ENCODE results near the gene KRT9.
"Not testable (repeated sequence)": the region's sequence is repeated elsewhere in the genome, so short reads cannot be mapped to it uniquely, and the experiment has no call there.

KRT9 gene

DNA sequence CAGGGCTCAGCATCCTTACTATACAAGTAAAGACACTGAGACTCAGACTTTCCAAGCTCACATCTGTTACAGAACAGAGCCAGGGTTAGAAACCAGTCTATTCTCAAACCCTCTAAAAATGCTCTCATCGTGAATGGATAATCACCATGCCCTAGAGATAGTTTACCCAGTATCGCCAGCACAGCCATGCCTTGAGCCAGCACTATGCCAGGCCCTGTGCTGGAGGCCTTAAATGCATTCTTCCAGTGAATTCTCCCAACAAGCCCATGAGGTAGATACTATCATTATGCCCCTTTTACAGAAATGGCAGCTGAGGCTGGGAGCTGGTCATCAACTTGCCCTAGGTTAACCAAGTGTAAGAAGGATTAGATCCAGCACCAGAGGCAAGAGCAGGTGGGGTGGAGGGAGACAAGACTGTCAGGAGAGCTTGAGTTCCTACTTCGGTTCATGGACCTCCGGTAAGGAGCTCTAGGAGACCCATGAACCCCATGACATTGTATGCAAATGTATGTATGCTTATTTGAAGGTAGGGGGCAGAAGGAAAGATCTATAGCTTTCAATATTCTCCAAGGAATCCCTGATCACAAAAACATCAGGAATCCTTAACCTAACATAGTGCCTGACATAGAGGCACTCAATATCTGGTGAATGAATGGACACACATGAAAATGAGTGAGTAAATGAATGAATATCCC is 9.7 kb upstream of the KRT9 start:
- peaks cover 3% of the 10 kb centered on the region for H3K27me3 ChIP-seq (ENCODE audit: control insufficient read depth, insufficient read depth, low read length)
- no peak overlapping the region for H3K9ac ChIP-seq (ENCODE audit: low read length)
- no peaks in the 10 kb centered on the region for H3K36me3 ChIP-seq (ENCODE audit: control insufficient read depth, insufficient read depth, low read length)
- no peaks in the 10 kb centered on the region for H3K9me3 ChIP-seq (ENCODE audit: control insufficient read depth, low read length)
- no peak overlapping the region for H3K4me3 ChIP-seq (ENCODE audit: low read length)
- H3K4me1 ChIP-seq (ENCODE audit: control insufficient read depth, insufficient read depth, low read length) = peaks cover 10% of the 10 kb centered on the region

DNA sequence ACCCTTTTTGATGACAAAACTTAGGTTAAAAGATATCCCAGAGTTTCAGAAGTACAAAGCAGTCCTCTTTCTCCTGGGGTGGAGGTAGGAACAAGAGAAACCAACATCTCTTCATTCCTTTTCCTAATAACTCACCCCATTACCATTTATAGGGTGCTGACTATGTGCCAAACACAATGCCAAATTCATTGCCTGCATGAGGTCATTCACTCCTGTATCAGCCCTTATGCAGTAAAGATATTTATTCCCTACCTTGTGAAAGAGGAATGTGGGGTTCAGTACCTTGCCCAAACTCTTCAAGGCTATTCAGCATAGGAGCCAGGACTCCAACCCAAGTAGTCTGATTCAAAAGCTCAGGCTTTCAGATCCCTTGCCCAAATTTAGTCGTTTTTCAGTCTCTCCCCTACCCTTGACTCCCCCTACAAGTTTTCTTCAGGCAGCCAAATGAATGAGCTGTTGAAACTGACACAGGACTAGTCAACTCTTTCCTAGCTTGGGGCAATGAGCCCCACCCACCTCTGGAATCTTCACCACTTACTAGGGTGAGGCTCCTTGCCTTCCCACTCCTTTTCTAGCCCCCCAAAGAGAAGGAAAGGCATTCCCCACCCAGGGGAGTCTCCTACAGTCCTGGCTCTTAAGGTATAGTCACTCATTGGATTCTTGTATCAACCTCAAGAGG is 9.0 kb upstream of the KRT9 start:
- H3K4me3 ChIP-seq (ENCODE audit: low read length) = no peak overlapping the region
- no peak overlapping the region for H3K9ac ChIP-seq (ENCODE audit: low read length)
- H3K9me3 ChIP-seq (ENCODE audit: control insufficient read depth, low read length) = no peaks in the 10 kb centered on the region
- H3K36me3 ChIP-seq (ENCODE audit: control insufficient read depth, insufficient read depth, low read length) = no peaks in the 10 kb centered on the region
- H3K27me3 ChIP-seq (ENCODE audit: control insufficient read depth, insufficient read depth, low read length) = peaks cover 3% of the 10 kb centered on the region
- peaks cover 10% of the 10 kb centered on the region for H3K4me1 ChIP-seq (ENCODE audit: control insufficient read depth, insufficient read depth, low read length)

DNA sequence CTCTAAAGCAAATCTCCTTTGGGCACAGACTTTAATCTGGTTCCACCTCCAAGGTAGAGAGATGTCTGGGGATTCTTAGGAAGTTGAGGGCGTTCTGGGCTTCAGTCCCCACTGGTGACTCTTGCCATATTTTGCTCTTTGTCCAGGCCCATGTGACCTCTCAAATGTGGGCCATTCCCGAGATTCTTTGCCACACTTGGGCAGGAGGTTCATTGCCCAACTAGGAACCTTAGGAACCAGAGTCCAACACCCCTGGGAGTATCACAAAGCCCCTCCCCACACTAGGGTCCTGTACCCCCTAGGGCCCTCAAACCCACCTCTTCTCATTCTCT is 8.4 kb upstream of the KRT9 start:
- H3K9ac ChIP-seq (ENCODE audit: low read length) = no peak overlapping the region
- no peaks in the 10 kb centered on the region for H3K9me3 ChIP-seq (ENCODE audit: control insufficient read depth, low read length)
- no peak overlapping the region for H3K4me3 ChIP-seq (ENCODE audit: low read length)
- H3K27me3 ChIP-seq (ENCODE audit: control insufficient read depth, insufficient read depth, low read length) = peaks cover 3% of the 10 kb centered on the region
- peaks cover 10% of the 10 kb centered on the region for H3K4me1 ChIP-seq (ENCODE audit: control insufficient read depth, insufficient read depth, low read length)
- no peaks in the 10 kb centered on the region for H3K36me3 ChIP-seq (ENCODE audit: control insufficient read depth, insufficient read depth, low read length)

DNA sequence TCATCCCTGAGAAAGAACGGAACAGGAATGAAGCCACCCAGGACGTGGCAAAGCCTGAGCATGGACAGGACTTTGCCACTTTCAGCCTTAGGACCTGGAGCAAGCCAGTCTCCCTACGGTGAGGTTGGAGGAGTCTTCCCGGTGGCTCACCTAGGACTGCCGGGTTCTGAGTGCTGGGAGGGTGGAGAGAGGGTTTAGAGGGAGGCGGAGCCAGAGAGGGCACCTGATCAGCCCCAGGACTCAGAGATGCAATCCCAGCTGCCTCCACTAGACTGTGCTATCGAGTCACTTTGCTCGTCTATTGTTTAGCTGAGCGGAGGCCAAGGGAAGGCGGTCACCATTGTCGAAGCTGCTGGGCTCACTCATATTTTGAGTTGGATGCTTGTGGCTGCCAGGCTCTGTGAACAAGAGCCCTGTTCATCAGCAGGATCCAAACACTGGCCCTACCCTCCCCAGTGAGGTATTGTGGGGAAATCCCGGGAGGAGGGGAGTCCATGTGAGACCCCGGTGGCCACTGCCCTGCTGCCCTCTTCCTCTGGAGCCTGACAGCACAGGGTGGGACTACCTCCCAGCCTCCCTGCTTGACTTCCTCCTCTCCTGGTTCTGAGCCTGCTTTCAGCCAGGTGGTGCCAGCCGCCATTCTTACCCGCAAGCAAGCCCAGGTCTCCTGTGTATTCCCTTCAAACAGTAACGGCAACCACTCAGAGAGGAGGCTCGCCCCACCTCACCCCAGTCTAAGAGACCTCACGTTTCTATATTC is 7.8 kb upstream of the KRT9 start:
- peaks cover 3% of the 10 kb centered on the region for H3K27me3 ChIP-seq (ENCODE audit: control insufficient read depth, insufficient read depth, low read length)
- H3K36me3 ChIP-seq (ENCODE audit: control insufficient read depth, insufficient read depth, low read length) = no peaks in the 10 kb centered on the region
- H3K4me1 ChIP-seq (ENCODE audit: control insufficient read depth, insufficient read depth, low read length) = peaks cover 10% of the 10 kb centered on the region
- no peak overlapping the region for H3K9ac ChIP-seq (ENCODE audit: low read length)
- no peak overlapping the region for H3K4me3 ChIP-seq (ENCODE audit: low read length)
- H3K9me3 ChIP-seq (ENCODE audit: control insufficient read depth, low read length) = no peaks in the 10 kb centered on the region

DNA sequence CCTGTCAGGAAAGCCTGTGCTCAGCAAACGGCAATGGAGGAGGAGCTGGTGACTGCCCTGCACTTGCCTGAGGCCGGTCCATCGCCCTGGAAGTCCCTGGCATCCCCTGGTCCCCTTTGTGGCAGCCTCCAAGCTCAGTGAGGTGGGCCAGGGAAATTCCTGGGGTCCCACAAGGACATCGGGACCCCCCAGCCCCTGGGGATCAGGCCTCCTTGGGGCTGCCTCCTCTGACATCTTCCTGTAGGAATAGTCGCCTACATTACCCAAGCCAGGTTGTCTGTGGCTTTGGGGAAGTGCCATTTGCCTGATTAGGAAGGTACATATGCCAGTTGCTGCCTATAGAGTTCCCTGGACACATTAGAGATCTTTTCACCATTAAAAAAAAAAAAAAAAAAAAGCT is 7.1 kb upstream of the KRT9 start:
- Histone ChIP-seq H3K4me1 (ENCODE audit: control insufficient read depth, insufficient read depth, low read length) (peaks cover 10% of the 10 kb centered on the region), H3K9me3 (ENCODE audit: control insufficient read depth, low read length) (no peaks in the 10 kb centered on the region), H3K9ac (ENCODE audit: low read length) (no peak overlapping the region), H3K27me3 (ENCODE audit: control insufficient read depth, insufficient read depth, low read length) (peaks cover 3% of the 10 kb centered on the region), H3K4me3 (ENCODE audit: low read length) (no peak overlapping the region), H3K36me3 (ENCODE audit: control insufficient read depth, insufficient read depth, low read length) (no peaks in the 10 kb centered on the region)

DNA sequence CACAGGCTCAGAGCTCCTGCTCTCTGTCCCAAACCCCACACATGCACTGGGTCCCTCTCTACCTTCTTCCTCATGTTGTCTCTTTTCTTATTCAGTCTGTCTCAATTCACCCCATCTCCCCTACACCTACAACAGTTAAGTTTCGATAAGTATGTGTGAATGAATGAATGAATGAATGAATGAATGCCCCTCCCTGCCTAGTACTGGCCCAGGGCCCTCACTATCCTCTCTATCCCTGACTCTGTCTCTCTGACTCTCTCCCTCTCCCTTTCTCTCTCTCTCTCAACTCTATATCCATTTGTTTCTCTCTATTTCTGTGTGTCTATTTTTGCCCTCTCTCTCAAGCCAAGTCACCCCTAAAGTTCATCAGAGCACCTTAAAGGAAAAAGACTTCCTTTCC is 6.7 kb upstream of the KRT9 start:
- Histone ChIP-seq H3K9ac (ENCODE audit: low read length) (no peak overlapping the region), H3K36me3 (ENCODE audit: control insufficient read depth, insufficient read depth, low read length) (no peaks in the 10 kb centered on the region), H3K4me1 (ENCODE audit: control insufficient read depth, insufficient read depth, low read length) (peaks cover 10% of the 10 kb centered on the region), H3K9me3 (ENCODE audit: control insufficient read depth, low read length) (no peaks in the 10 kb centered on the region), H3K27me3 (ENCODE audit: control insufficient read depth, insufficient read depth, low read length) (peaks cover 4% of the 10 kb centered on the region), H3K4me3 (ENCODE audit: low read length) (no peak overlapping the region)

DNA sequence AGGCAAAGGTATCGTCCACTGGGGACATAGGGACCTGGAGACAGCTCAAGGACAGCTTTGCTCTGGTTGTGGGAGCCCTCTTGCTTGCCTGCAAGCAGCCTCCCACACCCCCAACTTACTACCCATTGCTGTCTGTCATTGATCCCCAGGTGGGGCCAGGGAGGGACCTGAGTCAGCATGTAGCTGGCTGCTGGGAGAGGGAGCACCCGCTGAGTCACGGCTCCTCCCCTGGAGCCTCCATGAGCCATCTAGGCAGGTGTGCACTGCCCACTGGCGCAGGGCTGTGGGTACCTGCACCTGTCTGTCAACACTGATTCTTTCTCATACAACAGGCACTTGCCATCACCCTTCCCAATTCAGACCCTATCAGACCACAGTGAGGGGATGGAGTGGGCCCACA is 4.9 kb upstream of the KRT9 start:
- H3K4me3 ChIP-seq (ENCODE audit: low read length) = not testable (repeated sequence)

DNA sequence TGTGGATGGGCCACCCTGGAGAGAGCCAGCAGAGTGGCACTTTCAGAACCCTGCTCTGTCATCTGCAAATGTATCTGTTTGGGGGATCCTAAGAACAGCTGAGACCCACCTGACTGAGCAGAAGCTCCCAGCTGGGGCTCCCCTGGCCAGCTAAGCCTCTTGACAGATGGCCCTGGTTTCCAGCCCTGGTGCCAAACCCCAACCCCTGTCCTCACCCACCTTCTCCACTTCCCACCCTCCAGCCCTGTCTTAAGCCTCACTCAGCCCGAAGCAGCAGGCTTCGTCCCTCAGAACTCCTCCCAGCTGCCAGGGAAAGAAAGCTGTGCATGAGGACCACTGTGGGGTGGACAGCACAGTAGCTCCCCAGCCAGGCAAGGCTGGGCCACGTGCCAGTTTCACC is 3.5 kb upstream of the KRT9 start:
- Histone ChIP-seq H3K9ac (ENCODE audit: low read length) (no peak overlapping the region), H3K9me3 (ENCODE audit: control insufficient read depth, low read length) (no peaks in the 10 kb centered on the region), H3K4me1 (ENCODE audit: control insufficient read depth, insufficient read depth, low read length) (peaks cover 10% of the 10 kb centered on the region), H3K27me3 (ENCODE audit: control insufficient read depth, insufficient read depth, low read length) (peaks cover 9% of the 10 kb centered on the region), H3K4me3 (ENCODE audit: low read length) (no peak overlapping the region), H3K36me3 (ENCODE audit: control insufficient read depth, insufficient read depth, low read length) (no peaks in the 10 kb centered on the region)

More for the DNA sequence above, 4.9 kb upstream of the KRT9 start:
- not testable (repeated sequence) for H3K9ac ChIP-seq (ENCODE audit: low read length); H3K27me3 ChIP-seq (ENCODE audit: control insufficient read depth, insufficient read depth, low read length); H3K36me3 ChIP-seq (ENCODE audit: control insufficient read depth, insufficient read depth, low read length); H3K9me3 ChIP-seq (ENCODE audit: control insufficient read depth, low read length)
- H3K4me1 ChIP-seq (ENCODE audit: control insufficient read depth, insufficient read depth, low read length) = peaks cover 10% of the 10 kb centered on the region

DNA sequence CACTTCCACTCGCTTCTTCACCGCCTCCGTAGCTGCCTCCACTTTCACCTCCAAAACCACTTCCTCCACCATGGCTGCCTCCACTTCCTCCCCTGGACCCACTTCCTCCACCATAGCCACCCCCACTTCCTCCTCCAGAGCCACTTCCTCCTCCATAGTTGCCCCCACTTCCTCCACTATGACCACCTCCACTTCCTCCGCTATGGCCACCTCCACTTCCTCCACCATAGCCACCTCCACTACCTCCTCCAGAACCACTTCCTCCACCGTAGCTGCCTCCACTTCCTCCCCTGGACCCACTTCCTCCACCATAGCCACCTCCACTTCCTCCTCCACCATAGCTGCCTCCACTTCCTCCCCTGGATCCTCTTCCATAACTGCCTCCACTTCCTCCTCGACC is 4.5 kb downstream of the KRT9 start:
- H3K36me3 ChIP-seq (ENCODE audit: control insufficient read depth, insufficient read depth, low read length) = no peaks in the 10 kb centered on the region
- H3K9me3 ChIP-seq (ENCODE audit: control insufficient read depth, low read length) = no peaks in the 10 kb centered on the region
- H3K27me3 ChIP-seq (ENCODE audit: control insufficient read depth, insufficient read depth, low read length) = peaks cover 15% of the 10 kb centered on the region
- no peak overlapping the region for H3K9ac ChIP-seq (ENCODE audit: low read length)
- H3K4me3 ChIP-seq (ENCODE audit: low read length) = no peak overlapping the region
- H3K4me1 ChIP-seq (ENCODE audit: control insufficient read depth, insufficient read depth, low read length) = no peaks in the 10 kb centered on the region

DNA sequence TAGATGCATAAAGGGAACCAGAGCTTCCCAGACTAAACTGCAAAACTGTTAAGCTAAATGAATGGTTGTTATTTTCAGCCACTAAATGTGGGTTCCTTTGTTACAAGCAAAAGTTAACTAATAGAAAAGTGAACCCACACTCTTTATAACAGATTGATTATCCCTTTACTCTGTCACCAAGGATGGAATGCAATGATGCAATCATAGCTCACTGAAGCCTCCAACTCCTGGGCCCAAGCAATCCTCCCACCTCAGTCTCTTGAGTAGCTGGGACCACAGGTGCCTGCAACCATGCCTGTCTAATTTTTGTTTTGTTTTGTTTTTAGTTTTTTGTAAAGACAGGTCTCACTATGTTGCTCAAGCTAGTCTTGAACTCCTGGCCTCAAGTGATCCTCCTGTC is 6.5 kb downstream of the KRT9 start:
- peaks cover 18% of the 10 kb centered on the region for H3K27me3 ChIP-seq (ENCODE audit: control insufficient read depth, insufficient read depth, low read length)

DNA sequence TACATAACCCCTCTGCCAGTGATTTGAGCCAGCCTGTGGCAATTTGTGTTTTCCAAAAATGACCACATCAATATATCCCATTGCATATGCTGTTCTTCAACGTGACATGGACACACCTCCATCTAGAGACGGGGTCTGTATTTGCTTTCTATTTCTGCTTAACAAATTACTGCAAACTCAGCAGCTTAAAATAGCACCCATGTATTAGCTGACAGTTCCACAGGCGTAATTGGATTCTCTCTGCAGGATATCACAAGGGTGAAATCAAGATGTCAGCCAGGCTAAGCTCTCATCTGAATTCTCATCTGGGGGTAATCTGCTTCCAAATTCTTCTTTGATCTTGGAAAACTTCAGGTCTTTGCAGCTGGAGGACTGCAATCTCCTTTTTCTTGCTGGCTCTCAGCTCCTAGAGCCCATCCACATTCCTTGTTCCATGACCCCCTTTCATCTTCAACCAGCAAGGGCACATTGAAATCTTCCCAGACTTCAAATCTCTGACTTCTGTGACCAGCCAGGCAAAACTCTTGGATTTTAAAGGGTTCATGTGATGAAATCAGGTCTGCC is 8.2 kb downstream of the KRT9 start:
- Histone ChIP-seq H3K4me1 (ENCODE audit: control insufficient read depth, insufficient read depth, low read length) (no peaks in the 10 kb centered on the region), H3K27me3 (ENCODE audit: control insufficient read depth, insufficient read depth, low read length) (peaks cover 21% of the 10 kb centered on the region), H3K36me3 (ENCODE audit: control insufficient read depth, insufficient read depth, low read length) (no peaks in the 10 kb centered on the region), H3K9ac (ENCODE audit: low read length) (no peak overlapping the region), H3K9me3 (ENCODE audit: control insufficient read depth, low read length) (no peaks in the 10 kb centered on the region), H3K4me3 (ENCODE audit: low read length) (no peak overlapping the region)

More for the DNA sequence above, 6.5 kb downstream of the KRT9 start:
- Histone ChIP-seq H3K9ac (ENCODE audit: low read length) (no peak overlapping the region), H3K9me3 (ENCODE audit: control insufficient read depth, low read length) (no peaks in the 10 kb centered on the region), H3K4me1 (ENCODE audit: control insufficient read depth, insufficient read depth, low read length) (no peaks in the 10 kb centered on the region), H3K36me3 (ENCODE audit: control insufficient read depth, insufficient read depth, low read length) (no peaks in the 10 kb centered on the region), H3K4me3 (ENCODE audit: low read length) (no peak overlapping the region)

DNA sequence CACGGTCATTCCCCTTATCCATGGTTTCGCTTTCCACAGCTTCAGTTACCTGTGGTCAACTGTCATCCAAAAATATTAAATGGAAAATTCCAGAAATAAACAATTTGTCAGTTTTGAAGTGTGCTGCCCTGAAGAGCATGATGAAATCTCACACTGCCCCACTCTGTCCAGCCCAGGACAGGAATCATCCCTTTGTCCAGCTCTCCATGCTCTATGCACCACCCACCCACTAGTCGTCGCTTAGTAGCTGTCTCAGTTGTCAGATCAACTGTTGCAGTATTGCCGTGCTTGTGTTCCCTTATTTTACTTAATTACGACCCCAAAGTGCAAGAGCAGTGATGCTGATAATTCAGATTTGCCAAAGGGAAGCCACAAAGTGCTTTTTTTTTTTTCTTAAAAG is 10.3 kb downstream of the KRT9 start:
- Histone ChIP-seq H3K36me3 (ENCODE audit: control insufficient read depth, insufficient read depth, low read length) (no peaks in the 10 kb centered on the region), H3K9ac (ENCODE audit: low read length) (no peak overlapping the region), H3K9me3 (ENCODE audit: control insufficient read depth, low read length) (no peaks in the 10 kb centered on the region), H3K4me3 (ENCODE audit: low read length) (no peak overlapping the region), H3K4me1 (ENCODE audit: control insufficient read depth, insufficient read depth, low read length) (no peaks in the 10 kb centered on the region), H3K27me3 (ENCODE audit: control insufficient read depth, insufficient read depth, low read length) (peaks cover 21% of the 10 kb centered on the region)
